NCI-H524 (cell line): Measurements from ENCODE around the gene CYP3A4.
A peak's percentile ranks its signal among the peaks of the same experiment; 100 is the strongest.
"Not testable (repeated sequence)": the region's sequence is repeated elsewhere in the genome, so short reads cannot be mapped to it uniquely, and the experiment has no call there.

Source experiments
- DNase-seq, 2 experiments: peaks; one replicate each; lab custom pipeline; 2025; lab: John Stamatoyannopoulos, UW

CYP3A4 gene

GRCh38 chr7:99792967-99793366, 9.0 kb upstream of the CYP3A4 start:
- DNase-seq = peak in 1 of 2 experiments; percentile 20

- no peak for DNase-seq
Measured at GRCh38 chr7:99791667-99792369, 7.8 kb upstream of the CYP3A4 start.

- no peak for DNase-seq
Measured at GRCh38 chr7:99791021-99791420, 7.0 kb upstream of the CYP3A4 start.

- no peak for DNase-seq
Measured at GRCh38 chr7:99790407-99790806, 6.4 kb upstream of the CYP3A4 start.

- DNase-seq = no peak
Measured at GRCh38 chr7:99789441-99790070, 5.6 kb upstream of the CYP3A4 start.

GRCh38 chr7:99788554-99788953, 4.6 kb upstream of the CYP3A4 start:
- DNase-seq = no peak

GRCh38 chr7:99786726-99787335, 2.8 kb upstream of the CYP3A4 start:
- no peak for DNase-seq

GRCh38 chr7:99785654-99786053, 1.7 kb upstream of the CYP3A4 start:
- not testable (repeated sequence) for DNase-seq

- no peak for DNase-seq
Measured at GRCh38 chr7:99782012-99782953, 1.7 kb downstream of the CYP3A4 start.

GRCh38 chr7:99780588-99780987, 3.4 kb downstream of the CYP3A4 start:
- DNase-seq = no peak

GRCh38 chr7:99779949-99780348, 4.0 kb downstream of the CYP3A4 start:
- no peak for DNase-seq

GRCh38 chr7:99778880-99779279, 5.1 kb downstream of the CYP3A4 start:
- DNase-seq = no peak

GRCh38 chr7:99773395-99773794, 10.6 kb downstream of the CYP3A4 start:
- DNase-seq = not testable (repeated sequence)

GRCh38 chr7:99772565-99772964, 11.4 kb downstream of the CYP3A4 start:
- no peak for DNase-seq

- not testable (repeated sequence) for DNase-seq
Measured at GRCh38 chr7:99769494-99769893, 14.5 kb downstream of the CYP3A4 start.

GRCh38 chr7:99768471-99768870, 15.5 kb downstream of the CYP3A4 start:
- DNase-seq = no peak

GRCh38 chr7:99767662-99768061, 16.3 kb downstream of the CYP3A4 start:
- DNase-seq = no peak

- no peak for DNase-seq
Measured at GRCh38 chr7:99766484-99767099, 17.4 kb downstream of the CYP3A4 start.

- no peak for DNase-seq
Measured at GRCh38 chr7:99764478-99764877, 19.5 kb downstream of the CYP3A4 start.

- DNase-seq = no peak
Measured at GRCh38 chr7:99762680-99763327, 21.2 kb downstream of the CYP3A4 start.

- no peak for DNase-seq
Measured at GRCh38 chr7:99755085-99755484, 28.9 kb downstream of the CYP3A4 start.
